ENCODE measurements around the gene KIF3A.

- TF ChIP-seq, protein P1, sequence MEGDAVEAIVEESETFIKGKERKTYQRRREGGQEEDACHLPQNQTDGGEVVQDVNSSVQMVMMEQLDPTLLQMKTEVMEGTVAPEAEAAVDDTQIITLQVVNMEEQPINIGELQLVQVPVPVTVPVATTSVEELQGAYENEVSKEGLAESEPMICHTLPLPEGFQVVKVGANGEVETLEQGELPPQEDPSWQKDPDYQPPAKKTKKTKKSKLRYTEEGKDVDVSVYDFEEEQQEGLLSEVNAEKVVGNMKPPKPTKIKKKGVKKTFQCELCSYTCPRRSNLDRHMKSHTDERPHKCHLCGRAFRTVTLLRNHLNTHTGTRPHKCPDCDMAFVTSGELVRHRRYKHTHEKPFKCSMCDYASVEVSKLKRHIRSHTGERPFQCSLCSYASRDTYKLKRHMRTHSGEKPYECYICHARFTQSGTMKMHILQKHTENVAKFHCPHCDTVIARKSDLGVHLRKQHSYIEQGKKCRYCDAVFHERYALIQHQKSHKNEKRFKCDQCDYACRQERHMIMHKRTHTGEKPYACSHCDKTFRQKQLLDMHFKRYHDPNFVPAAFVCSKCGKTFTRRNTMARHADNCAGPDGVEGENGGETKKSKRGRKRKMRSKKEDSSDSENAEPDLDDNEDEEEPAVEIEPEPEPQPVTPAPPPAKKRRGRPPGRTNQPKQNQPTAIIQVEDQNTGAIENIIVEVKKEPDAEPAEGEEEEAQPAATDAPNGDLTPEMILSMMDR (IDR thresholded peaks at IDR 0.05; ENCODE audit: low read length): no peak
- no peak for TF ChIP-seq EZH2 (IDR thresholded peaks at IDR 0.05; ENCODE audit: borderline replicate concordance, low read length)
Observed at GRCh38 chr5:132666310-132667123, 70.8 kb downstream of the KIF3A start.
